CD4-positive, alpha-beta T cell (primary cell): ENCODE data around the gene ADAMTSL1. TPM values are rescaled to one million over a fixed set of nuclear protein-coding genes. Genes with fewer than 3 reads are reported as not detected.

Source experiments
- ATAC-seq: fragments of 200-7000 bp; cut with Tn5 transposase; one replicate; pipeline ENCODE4 v1.10.0; 2022; ENCODE audit warnings: mild to moderate bottlenecking; ENCODE audit not compliant: poor library complexity
- CTCF ChIA-PET: fragments of 350-600 bp; sonication (Branson Sonifier 250); formaldehyde crosslinking; loops from one replicate; lab custom pipeline; 2021; ENCODE audit warnings: antibody characterized with exemption, inconsistent platforms; lab: Charles Lee
- POLR2A ChIA-PET: fragments of 350-600 bp; sonication (Branson Sonifier 250); formaldehyde crosslinking; loops from one replicate; lab custom pipeline; 2021; ENCODE audit warnings: antibody characterized with exemption, inconsistent platforms; lab: Charles Lee
- DNase-seq, 14 experiments: peaks; one replicate each; pipeline ENCODE4 v3.0.0-alpha.2; 2013 to 2020; ENCODE audit warnings: mixed read lengths in 2 of 14
- H3K27ac ChIP-seq, 2 donors: one replicate each; pipeline versions ENCODE4 v1.5.1 to v1.7.0; 2013; ENCODE audit warnings: low read length in 2 of 2, low read depth in 1 of 2, mild to moderate bottlenecking in 1 of 2
- H3K27me3 ChIP-seq, 2 experiments: 1 replicate in 1 of 2; 2 replicates in 1 of 2; pipeline versions ENCODE4 v1.6.1 to v1.7.0; 2013; ENCODE audit warnings: low read length in 2 of 2, control low read depth in 1 of 2, mild to moderate bottlenecking in 1 of 2, moderate library complexity in 1 of 2; ENCODE audit not compliant: insufficient read depth in 2 of 2, control insufficient read depth in 1 of 2
- H3K36me3 ChIP-seq: one replicate; pipeline ENCODE4 v1.6.1; 2013; ENCODE audit warnings: low read length, control low read depth; ENCODE audit not compliant: insufficient read depth
- H3K4me1 ChIP-seq: one replicate; pipeline ENCODE4 v1.6.1; 2013; ENCODE audit warnings: low read length, control low read depth; ENCODE audit not compliant: insufficient read depth
- H3K4me3 ChIP-seq: one replicate; pipeline ENCODE4 v1.5.1; 2013; ENCODE audit warnings: mild to moderate bottlenecking, low read length, moderate library complexity
- H3K9me3 ChIP-seq, 2 experiments: 1 replicate in 1 of 2; 2 replicates in 1 of 2; pipeline versions ENCODE4 v1.6.1 to v1.7.0; 2013; ENCODE audit warnings: low read length in 2 of 2, mild to moderate bottlenecking in 2 of 2, control low read depth in 1 of 2, moderate library complexity in 1 of 2; ENCODE audit not compliant: control insufficient read depth in 1 of 2, insufficient read depth in 1 of 2
- H3K27ac Mint-ChIP-seq: one replicate; pipeline ENCODE4 v1.8.0; 2020; ENCODE audit warnings: mixed read lengths
- H3K27me3 Mint-ChIP-seq: one replicate; pipeline ENCODE4 v1.8.0; 2021; ENCODE audit warnings: mixed read lengths
- H3K36me3 Mint-ChIP-seq: one replicate; pipeline ENCODE4 v1.8.0; 2021; ENCODE audit warnings: low read depth, mixed read lengths
- H3K4me1 Mint-ChIP-seq: one replicate; pipeline ENCODE4 v1.8.0; 2021; ENCODE audit warnings: low read depth, mixed read lengths
- H3K4me3 Mint-ChIP-seq: one replicate; pipeline ENCODE4 v1.8.0; 2020; ENCODE audit warnings: mild to moderate bottlenecking, mixed read lengths
- H3K9me3 Mint-ChIP-seq: one replicate; pipeline ENCODE4 v1.8.0; 2020; ENCODE audit warnings: mixed read lengths
- intact Hi-C, 2 experiments: fragments of 100-400 bp; cut with DNase I in 1 of 2; cut with micrococcal nuclease in 1 of 2; formaldehyde crosslinking; loops; one replicate each; pipeline versions ENCODE4 v1.15.1 to v1.9.0; 2023 to 2025; cut with DNase I, micrococcal nuclease
- total RNA-seq, 174 experiments: library from RNA in 2 of 174; stranded (reverse) in 2 of 174; gene quantifications; one replicate each; pipeline ENCODE4 v1.2.3 and lab custom pipeline; 2021 to 2026
- TF ChIP-seq, protein P1 (sequence below): fragments of 200-600 bp; IDR thresholded peaks from one replicate; pipeline ENCODE4 v1.8.0; 2022; ENCODE audit warnings: antibody characterized with exemption, mild to moderate bottlenecking

The ADAMTSL1 gene
- total RNA-seq, 2 experiments from 2014 or later, result not detected

DNA sequence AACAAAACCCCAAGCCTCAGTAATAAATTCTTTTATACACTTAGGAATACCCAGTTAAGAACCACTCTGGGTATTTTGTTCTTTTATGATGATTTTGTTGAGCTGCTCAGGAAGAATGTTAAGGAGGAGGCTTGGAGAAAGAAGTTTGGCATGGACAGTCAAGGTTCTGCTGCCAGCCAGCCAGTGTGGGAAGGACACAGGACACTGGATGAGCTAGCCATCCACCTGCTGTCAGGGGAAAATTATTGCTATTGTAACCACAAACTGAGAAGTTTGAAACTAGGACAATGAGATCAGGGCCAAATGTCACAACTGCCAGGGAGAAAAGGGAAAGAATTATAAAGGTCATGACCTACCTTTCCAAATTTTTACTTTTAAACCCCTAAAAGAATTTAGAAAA is 25.9 kb upstream of the ADAMTSL1 start:
- H3K4me1 ChIP-seq, result no peaks in the 10 kb centered on the region
- Mint-ChIP-seq H3K4me1 (no peaks in the 10 kb centered on the region), H3K4me3 (no peak overlapping the region), H3K27me3 (no peaks in the 10 kb centered on the region), H3K27ac (no peak overlapping the region), H3K36me3 (no peaks in the 10 kb centered on the region), H3K9me3 (no peaks in the 10 kb centered on the region)
- H3K9me3 ChIP-seq, result no peaks in the 10 kb centered on the region
- intact Hi-C loops, result no loop called here
- H3K36me3 ChIP-seq, result no peaks in the 10 kb centered on the region
- ChIA-PET POLR2A (no interaction called here), CTCF (no interaction called here)
- no peak overlapping the region for H3K27ac ChIP-seq
- TF ChIP-seq, protein P1, sequence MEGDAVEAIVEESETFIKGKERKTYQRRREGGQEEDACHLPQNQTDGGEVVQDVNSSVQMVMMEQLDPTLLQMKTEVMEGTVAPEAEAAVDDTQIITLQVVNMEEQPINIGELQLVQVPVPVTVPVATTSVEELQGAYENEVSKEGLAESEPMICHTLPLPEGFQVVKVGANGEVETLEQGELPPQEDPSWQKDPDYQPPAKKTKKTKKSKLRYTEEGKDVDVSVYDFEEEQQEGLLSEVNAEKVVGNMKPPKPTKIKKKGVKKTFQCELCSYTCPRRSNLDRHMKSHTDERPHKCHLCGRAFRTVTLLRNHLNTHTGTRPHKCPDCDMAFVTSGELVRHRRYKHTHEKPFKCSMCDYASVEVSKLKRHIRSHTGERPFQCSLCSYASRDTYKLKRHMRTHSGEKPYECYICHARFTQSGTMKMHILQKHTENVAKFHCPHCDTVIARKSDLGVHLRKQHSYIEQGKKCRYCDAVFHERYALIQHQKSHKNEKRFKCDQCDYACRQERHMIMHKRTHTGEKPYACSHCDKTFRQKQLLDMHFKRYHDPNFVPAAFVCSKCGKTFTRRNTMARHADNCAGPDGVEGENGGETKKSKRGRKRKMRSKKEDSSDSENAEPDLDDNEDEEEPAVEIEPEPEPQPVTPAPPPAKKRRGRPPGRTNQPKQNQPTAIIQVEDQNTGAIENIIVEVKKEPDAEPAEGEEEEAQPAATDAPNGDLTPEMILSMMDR, result no peak
- H3K27me3 ChIP-seq, result no peaks in the 10 kb centered on the region
- no peak for ATAC-seq
- DNase-seq, result no peak
- no peak overlapping the region for H3K4me3 ChIP-seq

DNA sequence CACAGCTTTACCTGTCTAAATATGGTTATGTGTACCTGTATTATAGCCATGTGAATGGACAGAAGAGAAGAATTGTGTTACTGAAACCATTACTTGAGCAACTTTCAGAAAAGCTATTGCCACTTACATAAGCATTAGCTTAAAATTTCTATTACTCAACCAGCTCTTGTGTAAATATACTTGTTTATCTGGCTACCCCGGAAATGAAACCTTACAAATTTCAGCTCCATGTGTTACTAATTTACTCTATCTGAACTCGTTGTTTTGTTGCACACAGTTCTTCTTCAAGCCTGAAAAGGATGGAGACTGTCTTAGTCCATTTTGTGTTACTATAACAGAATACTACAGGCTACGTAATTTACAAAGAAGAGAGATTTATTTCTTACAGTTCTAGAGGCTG is 22.5 kb upstream of the ADAMTSL1 start:
- Mint-ChIP-seq H3K4me3 (no peak overlapping the region), H3K27ac (no peak overlapping the region), H3K9me3 (no peaks in the 10 kb centered on the region), H3K4me1 (no peaks in the 10 kb centered on the region), H3K36me3 (no peaks in the 10 kb centered on the region), H3K27me3 (no peaks in the 10 kb centered on the region)
- Histone ChIP-seq H3K27me3 (no peaks in the 10 kb centered on the region), H3K27ac (no peak overlapping the region), H3K4me3 (no peak overlapping the region), H3K36me3 (no peaks in the 10 kb centered on the region), H3K9me3 (no peaks in the 10 kb centered on the region), H3K4me1 (no peaks in the 10 kb centered on the region)
- ChIA-PET POLR2A (no interaction called here), CTCF (interaction anchor here (1.2 kb wide), 1 partner anchor 9 kb away, joined by 4 read pairs; no protein-coding TSS in a partner anchor)
- intact Hi-C loops, result no loop called here
- no peak for ATAC-seq
- TF ChIP-seq, protein P1, result no peak
- DNase-seq, result no peak

DNA sequence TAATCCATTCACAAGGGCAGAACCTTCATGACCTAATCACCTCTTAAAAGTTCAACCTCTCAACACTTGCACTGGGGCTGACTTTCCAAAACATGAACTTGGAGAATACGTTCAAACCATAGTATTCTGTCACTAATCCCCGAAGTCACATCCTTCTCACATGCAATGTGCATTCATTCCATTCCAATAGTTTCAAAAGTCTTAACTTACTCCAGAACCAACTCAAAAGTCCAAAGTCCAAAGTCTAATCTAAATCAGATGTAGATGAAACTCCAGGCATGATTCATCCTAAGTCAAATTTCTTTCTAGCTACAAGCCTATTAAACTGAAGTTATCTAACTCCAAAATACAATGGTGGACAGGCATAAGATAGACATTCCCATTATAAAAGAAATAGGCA is 21.7 kb upstream of the ADAMTSL1 start:
- Histone ChIP-seq H3K36me3 (no peaks in the 10 kb centered on the region), H3K27ac (no peak overlapping the region), H3K4me1 (no peaks in the 10 kb centered on the region), H3K27me3 (no peaks in the 10 kb centered on the region), H3K9me3 (no peaks in the 10 kb centered on the region), H3K4me3 (no peak overlapping the region)
- no peak overlapping the region for H3K4me3 Mint-ChIP-seq
- H3K27ac Mint-ChIP-seq, result no peak overlapping the region
- no peak for DNase-seq
- ATAC-seq, result no peak
- ChIA-PET POLR2A (no interaction called here), CTCF (interaction anchor here (1.2 kb wide), 1 partner anchor 9 kb away, joined by 4 read pairs; no protein-coding TSS in a partner anchor)
- no peaks in the 10 kb centered on the region for H3K9me3 Mint-ChIP-seq
- H3K36me3 Mint-ChIP-seq, result no peaks in the 10 kb centered on the region
- no peaks in the 10 kb centered on the region for H3K27me3 Mint-ChIP-seq
- intact Hi-C loops, result no loop called here
- no peaks in the 10 kb centered on the region for H3K4me1 Mint-ChIP-seq
- TF ChIP-seq, protein P1, result no peak
